Stimulated activated naive CD4-positive, alpha-beta T cell treated with Interleukin-2 at 50 U/mL for 16 hours (primary cell): Measurements from ENCODE around the gene VASP.

Experiments
- DNase-seq: peaks from one replicate; lab custom pipeline; 2025; lab: John Stamatoyannopoulos, UW

VASP gene

GRCh38 chr19:45515081-45515624 lies 7.9 kb downstream of the VASP start:
- DNase-seq = peak; percentile 12

- no peak for DNase-seq
Measured at GRCh38 chr19:45515807-45516401, 8.6 kb downstream of the VASP start.

- no peak for DNase-seq
Measured at GRCh38 chr19:45517238-45517637, 10.0 kb downstream of the VASP start.

- no peak for DNase-seq
Measured at GRCh38 chr19:45517641-45518468, 10.6 kb downstream of the VASP start.

- no peak for DNase-seq
Measured at GRCh38 chr19:45518469-45518826, 11.2 kb downstream of the VASP start.

GRCh38 chr19:45522010-45522941 lies 15.0 kb downstream of the VASP start:
- DNase-seq = no peak

- peak; percentile 66 for DNase-seq
Measured at GRCh38 chr19:45523642-45524256, 16.5 kb downstream of the VASP start.

GRCh38 chr19:45524575-45525129 lies 17.4 kb downstream of the VASP start:
- DNase-seq = no peak

GRCh38 chr19:45526143-45526542 lies 18.9 kb downstream of the VASP start:
- DNase-seq = no peak

GRCh38 chr19:45526971-45527370 lies 19.7 kb downstream of the VASP start:
- DNase-seq = no peak

GRCh38 chr19:45527731-45528130 lies 20.5 kb downstream of the VASP start:
- DNase-seq = no peak

GRCh38 chr19:45528149-45528743 lies 21.0 kb downstream of the VASP start:
- DNase-seq = no peak

- DNase-seq = no peak
Measured at GRCh38 chr19:45528744-45529419, 21.6 kb downstream of the VASP start.

- no peak for DNase-seq
Measured at GRCh38 chr19:45529420-45529785, 22.1 kb downstream of the VASP start.

GRCh38 chr19:45531349-45531748 lies 24.1 kb downstream of the VASP start:
- no peak for DNase-seq

- no peak for DNase-seq
Measured at GRCh38 chr19:45539459-45539858, 32.2 kb downstream of the VASP start.

GRCh38 chr19:45542234-45542668 lies 35.0 kb downstream of the VASP start:
- no peak for DNase-seq

- no peak for DNase-seq
Measured at GRCh38 chr19:45547211-45547770, 40.0 kb downstream of the VASP start.

- no peak for DNase-seq
Measured at GRCh38 chr19:45547965-45548609, 40.8 kb downstream of the VASP start.

- no peak for DNase-seq
Measured at GRCh38 chr19:45553464-45553863, 46.2 kb downstream of the VASP start.
